Stimulated activated CD4-positive, alpha-beta T cell treated with anti-CD3 and anti-CD28 coated beads, Interleukin-1b, Interleukin-23, amount 100 ng/mL, for 1 hour (primary cell): Measurements from ENCODE around the gene POLD4.
A peak's percentile ranks its signal among the peaks of the same experiment; 100 is the strongest.
"Not testable (repeated sequence)": the region's sequence is repeated elsewhere in the genome, so short reads cannot be mapped to it uniquely, and the experiment has no call there.

ENCODE experiments used
- DNase-seq, 2 donors: peaks; one replicate each; pipeline ENCODE4 v3.0.0-alpha.2; 2020; ENCODE audit warnings: low read depth in 2 of 2

POLD4 gene

DNA sequence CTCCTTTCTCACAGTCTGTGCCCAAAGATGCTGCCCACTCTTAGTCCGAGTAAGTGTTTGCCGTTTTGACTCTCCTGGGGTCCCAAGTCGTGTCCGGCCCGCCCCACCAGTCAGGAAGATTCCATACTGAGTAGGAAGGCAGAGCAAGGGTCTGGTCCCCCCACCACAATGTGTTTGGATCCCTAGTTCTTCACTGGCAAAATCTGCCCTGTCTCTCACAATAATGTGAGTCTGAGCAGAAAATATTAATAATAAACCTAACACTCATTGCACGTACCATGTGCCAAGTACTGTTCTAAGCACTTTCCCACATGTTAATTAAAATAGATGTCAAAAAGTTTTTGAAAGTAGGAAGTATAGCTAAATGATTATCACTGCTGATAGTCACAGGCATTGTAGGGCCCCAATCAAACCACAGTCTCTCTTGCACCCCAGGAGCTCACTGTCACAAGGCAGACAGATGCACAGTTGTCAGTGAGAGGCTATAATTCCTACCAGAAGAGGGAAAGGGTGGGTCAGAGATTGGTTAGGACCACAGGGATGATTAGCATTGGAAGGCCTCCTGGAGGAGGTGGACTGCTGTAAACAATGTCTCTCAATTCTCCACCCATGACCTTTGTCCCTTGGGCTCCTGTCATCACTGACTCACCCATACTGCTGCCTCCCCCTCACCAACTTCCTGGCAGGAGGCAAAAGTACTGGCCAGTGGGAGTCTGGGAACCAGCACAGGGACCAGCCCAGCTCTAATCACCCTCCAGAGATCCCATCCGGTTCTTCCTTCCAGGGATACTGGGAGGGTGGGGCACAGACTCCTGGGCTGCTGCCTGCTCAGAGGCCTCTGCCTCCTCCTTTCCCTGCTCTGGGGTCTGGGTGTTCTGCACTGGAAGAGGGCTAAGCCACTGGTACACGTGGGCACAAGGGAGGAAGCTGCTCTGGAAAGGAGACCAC, 1.0 kb upstream of the POLD4 start:
- no peak for DNase-seq

DNA sequence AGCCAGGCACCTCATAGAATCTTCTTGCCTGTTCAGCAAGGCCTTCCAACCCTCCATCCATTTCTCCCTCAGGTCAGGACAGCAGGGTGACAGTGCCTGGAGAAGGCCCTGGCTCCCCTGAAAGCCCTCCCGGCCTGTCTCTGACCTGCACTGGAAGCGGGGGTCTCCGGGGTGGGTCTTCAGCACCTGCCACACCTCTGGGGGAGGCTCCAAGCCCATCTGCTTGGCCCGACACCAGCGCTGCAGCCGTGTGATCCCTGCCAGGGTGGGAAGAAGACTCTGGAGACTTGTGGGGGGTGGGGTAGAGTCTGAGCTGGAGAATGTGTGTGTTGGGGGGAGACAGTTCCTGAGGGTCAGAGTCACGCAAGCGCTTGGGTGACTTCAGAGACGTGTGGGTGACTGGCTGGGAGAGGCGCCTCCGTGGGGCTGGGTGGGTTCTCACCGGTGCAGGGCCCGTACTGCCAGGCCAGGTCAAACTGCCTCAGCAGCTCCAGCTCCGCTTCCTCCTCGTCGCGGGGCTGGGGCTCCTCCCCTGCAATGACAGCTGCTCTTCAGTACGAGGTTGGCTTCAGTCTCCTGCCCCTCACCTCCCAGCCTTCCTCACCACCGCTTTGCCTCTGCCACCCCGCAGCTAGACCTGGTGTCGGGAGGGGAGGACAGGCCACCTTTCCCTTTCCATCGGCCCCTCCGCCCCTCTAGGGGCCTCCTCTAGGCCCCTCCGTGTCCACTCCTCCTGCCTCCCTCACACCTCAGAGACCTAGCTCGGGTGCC, 615 bp downstream of the POLD4 start:
- no peak for DNase-seq

DNA sequence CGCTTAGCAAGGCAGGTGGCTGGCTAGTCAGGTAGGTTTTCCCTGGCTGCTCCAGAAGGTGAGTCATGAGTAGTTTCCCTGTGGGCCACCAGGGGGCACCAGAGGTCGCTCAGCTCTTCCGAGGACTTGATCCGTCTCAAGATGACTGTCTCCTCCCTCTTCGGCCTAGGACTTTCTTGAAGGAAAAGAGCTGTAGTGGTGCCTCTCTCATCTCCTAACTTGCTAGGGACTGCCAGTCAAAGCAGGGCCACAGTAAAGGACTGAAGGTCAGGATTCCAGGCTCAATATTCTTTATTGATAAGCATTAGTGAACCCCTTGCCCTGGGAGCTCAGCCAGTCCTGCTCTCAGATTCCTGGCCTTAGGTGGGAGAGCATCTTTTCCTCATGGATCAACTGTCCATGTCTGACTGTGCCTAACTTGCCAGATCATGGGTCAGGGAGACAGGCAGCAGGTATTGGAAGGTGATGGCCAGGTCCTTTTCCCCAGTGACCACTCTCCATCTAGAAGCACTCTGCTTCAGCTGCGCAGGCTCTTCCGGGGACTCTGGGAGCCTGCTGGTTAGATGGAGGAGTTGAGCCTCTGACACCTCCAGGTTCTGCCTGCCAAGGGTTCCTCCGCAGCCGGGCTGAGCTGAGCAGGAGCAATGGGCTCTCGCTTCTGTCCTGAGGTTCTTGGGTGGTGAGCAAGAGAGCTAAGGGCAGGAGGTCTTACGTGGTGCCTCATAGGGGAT, 1.9 kb downstream of the POLD4 start:
- peak; percentile 26 to 41 for DNase-seq

DNA sequence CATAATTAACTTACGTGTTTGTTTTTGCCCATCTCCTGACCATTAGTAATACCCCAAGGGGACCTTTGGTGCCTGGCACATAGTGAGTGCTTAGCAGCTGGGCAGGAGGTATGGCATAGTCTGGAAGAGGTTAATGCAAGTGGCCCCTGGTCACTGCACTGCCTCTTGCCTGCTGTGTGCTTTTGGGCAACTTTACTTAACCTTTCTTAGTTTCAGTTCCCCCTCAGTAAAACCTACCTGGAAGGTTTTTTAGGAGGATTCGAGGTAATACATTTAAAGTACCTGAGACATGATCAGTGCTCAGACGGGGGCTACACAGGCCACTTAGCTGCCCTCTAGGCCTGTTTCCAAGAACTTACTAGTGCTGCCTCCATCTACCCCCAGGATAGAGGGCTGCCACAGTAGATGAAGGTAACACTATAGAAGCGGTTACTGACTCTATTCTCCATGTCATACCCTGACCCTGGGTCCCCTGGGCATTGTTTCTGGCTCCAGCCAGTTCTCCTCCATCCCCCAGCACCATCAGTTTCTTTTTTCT, 3.3 kb downstream of the POLD4 start:
- no peak for DNase-seq

DNA sequence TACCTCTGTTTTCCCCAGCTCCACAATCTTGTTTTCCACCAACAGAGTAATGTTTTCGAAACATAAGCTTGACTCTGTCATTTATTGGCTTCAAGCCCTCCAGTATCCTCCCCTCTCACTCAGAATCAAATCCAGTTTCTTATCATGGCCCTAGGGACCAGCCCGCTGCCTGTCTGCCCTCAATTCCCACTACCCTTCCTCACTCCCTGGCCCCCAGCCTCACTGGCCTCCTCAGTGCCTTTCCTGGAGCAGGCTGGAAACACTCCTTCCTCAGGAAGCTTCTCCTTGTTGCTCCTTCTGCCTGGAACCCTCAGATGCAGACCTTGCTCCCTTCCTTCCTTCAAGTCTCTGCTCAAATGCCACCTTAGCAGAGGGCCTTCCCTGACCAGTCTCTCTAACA, 3.9 kb downstream of the POLD4 start:
- no peak for DNase-seq

DNA sequence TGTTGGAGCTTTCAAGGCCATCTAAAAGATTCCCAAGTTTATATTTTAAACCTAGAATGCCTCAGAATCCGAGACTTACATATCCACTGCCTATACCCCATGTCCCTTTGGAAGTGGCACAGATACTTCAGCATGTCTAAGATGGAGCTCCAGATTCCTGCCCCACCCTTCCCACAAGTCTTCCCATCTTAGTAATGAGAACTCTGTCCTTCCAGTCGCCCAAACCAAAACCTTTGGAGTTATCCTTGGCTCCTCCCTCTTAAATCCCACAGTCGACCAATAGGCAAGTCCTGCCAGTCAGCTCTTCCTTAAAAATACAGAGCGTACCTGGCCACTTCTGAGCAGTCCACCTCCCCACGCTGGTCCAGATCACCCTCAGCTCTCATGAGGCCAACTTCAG, 4.3 kb downstream of the POLD4 start:
- DNase-seq: no peak

DNA sequence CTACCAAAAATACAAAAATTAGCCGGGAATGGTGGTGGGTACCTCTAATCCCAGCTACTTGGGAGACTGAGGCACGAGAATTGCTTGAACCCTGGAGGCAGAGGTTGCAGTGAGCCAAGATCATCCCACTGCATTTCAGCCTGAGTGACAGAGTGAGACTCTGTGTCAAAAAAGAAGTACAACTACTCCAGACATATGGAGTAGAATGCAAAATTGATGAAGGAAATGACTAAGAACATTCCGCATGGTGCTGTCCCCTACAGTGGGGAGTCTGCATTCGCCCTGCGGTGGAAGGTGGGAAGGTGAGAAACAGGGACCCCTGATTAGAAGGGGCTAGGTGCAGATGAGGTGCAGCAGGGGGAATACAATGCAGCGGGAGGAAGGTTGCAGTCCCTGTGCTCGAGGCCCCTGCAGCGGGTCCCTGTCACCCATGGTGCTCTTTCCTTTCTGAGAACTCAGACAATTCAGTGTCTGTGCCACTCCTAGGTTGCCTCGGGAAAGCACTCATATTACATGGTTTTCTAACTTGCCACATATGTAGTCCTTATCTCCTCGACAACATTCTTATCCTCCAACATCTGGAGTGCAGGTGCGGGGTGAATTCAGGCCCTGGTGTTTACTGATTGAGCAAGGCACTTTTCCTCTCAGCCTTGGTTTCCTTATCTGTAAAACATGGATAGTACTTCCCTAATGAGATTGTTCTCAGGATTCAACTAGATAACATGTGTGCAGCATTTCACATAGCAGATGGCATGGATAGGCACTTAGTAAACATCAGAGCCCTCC, 5.2 kb downstream of the POLD4 start:
- DNase-seq: no peak

DNA sequence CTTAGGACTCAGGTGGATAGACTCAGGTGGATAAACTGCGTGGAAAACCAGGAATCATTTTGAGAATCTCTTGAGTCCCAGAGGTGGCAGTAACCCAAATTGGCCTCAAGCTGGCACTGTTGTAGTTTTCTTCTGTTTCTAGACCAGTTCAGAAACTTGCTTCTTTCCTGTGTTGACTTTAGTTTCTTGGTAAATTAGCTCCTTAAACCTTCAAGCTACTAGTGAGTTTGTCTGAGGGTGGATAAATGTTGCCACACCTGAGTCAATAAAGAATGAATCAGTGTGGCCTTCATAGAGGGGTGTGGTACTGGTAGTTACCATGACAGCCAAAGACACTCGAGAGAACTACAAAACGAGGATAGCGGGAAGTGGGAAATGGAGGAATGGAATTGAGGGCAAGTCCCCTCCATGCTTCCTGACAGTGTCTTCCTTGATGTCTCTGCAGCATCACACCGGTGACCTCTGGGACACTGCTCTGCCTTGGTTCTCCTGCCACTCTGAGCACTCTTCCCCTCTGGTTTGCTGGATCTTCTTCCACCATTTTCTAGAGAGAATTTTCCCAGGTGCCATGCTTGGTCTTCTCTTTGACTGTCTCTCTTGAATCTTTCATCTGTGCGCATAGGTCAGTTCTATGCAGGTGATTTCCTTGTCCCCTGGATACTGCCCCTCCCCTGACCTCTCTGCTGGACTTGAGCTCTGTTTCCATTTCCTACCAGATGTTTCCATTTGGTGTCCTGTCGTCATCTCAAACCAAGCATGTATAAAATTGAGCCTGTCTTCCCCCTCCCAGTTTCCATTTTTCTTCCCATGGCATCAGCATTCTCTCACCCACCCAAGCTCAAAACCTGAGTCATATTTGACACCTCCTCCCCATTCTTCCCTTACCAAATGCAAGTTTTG, 7.2 kb downstream of the POLD4 start:
- DNase-seq: no peak

DNA sequence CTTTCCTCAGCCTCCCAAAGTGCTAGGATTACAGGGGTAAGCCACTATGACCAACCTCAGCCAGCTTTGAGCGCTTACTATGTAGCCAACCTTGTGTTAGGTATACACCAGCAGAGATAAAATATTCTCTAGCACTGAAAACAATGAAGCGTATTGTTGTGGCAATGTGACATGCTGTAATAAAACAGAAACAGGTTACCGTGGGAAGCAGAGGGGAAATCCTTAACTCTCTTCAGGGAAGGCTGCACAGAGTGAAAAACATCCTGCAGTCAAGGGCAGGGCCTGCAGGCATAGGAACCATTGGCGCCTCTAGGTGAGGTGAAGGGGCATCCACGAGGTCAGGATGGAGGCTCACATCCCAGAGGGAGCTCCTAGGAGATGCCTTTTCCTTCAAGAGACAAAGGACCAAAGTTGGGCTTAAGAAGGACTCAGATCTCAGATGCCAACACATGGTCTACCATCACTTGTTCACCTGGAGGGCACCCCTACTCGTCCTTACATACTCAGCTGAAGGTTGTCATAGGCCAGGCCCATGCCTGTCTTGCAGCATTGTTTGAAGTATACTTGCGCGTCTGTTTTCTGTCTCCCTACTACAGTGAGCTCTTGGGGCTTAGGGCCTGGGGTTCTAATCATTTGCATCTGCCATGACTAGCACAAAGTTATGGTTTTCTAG, 8.0 kb downstream of the POLD4 start:
- DNase-seq: no peak

DNA sequence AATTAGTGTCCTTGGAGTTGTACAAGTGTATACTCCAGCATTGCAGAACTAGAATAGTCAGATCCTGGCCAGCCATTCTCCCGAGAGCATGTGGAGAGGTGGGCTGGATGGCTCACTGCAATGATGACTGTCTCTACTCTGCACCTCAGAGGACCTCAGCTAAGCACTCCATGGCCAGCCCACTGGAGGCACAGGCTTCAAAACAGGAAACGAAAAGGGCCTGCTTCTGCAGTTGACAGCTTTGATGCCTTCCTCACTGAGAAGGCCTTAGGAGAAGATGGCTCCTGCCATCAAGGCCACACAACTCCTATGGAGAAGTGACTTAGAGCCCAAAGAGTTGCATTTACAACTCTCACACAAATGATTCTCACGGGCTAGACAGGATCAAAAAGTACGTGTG, 9.1 kb downstream of the POLD4 start:
- DNase-seq: no peak

DNA sequence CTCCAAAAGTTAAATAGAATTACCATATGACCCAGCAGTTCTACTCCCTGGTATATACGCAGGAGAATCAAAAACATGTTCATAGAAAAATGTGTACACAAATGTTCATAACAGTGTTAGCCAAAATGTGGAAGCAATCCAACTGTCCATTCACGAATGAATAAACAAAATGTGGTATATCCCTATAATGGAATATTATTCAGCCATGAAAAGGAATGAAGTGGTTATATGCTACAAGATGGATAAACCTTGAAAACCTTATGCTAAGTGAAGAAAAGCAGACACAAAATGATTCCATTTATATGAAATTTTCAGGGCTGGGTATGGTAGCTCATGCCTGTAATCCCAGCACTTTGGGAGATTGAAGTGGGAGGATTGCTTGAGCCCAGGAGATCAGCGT, 16.1 kb downstream of the POLD4 start:
- DNase-seq: no peak

DNA sequence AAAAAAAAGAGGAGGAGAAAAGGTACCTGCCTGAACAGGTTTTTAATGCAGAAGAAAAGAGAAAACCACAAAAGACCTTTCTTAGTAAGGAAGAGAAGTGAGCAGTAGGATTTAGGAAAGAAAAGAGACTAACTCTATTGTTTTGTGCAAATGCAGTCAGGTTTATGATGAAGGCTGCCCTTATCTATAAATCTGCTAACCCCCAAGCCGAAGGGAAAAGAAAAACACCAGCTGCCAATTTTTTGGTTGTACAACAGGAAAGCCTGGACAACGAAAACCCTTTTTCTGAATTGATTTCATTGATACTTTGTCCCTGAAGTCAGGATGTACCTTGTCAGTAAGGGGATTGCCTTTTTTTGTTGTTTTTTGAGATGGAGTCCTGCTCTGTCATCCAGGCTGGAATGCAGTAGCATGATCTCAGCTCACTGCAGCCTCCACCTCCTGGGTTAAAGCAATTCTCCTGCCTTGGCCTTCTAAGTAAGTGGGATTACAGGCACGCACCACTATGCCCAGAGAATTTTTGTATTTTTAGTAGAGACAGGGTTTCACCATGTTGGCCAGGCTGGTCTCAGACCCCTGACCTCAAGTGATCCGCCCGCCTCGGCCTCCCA, 21.2 kb downstream of the POLD4 start:
- DNase-seq: no peak

DNA sequence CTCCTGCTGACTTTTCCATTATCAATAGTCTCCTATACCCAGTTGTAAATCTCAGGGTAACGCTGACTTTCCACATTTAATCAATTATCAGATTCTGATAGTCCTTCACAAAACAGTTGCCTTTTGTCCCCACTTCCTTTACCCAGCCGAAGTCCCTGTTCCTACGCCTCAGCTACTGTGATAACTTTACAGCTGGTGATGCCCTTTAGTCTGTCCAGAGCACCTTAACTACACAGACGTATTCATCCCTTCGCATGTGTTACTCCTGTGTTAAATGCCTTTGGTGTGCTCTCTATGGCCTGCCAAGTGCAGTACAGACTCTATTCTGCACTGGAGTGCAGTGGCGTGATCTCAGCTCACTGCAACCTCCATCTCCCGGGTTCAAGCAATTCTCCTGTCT, 29.8 kb downstream of the POLD4 start:
- no peak for DNase-seq

DNA sequence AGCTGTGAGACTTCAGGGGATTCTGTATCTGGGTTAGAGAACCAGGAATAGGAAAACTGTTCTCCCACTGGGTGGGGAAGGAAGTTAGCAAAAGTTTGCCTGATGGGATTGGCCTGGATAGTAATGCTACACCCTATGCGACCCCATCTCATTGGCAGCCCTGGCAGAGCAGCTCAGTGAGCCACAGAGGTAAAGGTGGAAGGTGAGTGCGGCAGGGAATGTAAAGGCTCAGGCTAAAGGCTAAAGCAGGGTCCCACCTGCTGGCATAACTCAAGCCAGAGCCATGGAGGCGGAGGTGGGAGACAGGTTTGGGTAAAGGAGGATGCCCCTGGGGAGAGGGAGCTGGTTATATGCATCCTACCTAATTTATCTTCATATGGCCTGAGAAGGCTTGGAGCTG, 31.3 kb downstream of the POLD4 start:
- no peak for DNase-seq

DNA sequence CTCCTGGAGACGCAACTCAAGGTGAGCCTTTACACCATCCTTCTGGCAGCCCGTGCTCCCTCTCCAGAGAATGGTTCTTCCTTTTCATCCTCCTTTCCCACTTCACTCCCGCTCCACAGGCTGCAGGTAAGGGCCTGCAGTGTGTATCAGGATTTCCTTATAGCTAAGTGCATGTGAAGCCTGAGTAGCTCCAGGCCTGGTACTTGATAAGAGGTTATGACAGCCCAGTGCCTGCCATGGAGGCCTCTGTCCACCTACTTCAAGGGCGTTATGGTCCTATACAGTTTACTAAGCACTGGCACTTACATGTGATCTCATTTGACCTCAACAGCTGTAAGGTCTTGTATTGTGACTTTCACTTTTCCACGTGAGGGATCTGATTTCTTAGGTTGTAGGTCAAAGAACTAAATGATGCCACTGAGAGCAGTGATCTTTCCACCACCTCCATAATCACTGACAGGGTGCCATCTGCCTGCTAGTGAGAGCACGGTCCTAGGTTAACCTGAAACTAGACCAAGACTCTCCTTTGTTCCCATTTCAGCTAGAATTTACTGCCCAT, 32.0 kb downstream of the POLD4 start:
- no peak for DNase-seq

DNA sequence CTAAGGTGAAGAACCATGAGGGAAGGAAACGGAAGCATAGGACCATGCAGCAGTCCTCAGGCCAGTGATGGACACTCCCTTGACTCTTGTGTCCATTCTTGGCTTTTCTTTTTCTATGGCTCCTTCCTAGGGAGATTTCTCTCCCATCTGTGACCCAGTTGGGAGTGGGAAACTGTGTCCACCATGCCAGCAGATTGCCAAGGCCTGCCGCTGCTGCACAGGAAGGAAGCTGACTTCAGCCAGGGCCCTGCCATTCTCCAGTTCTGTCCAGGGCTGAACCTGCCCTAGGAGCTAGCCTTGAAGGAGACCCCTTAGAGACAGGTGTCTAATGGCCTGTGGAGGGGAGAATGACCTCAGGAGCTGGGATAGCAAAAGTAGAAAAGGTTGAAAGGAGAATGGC, 32.7 kb downstream of the POLD4 start:
- no peak for DNase-seq

DNA sequence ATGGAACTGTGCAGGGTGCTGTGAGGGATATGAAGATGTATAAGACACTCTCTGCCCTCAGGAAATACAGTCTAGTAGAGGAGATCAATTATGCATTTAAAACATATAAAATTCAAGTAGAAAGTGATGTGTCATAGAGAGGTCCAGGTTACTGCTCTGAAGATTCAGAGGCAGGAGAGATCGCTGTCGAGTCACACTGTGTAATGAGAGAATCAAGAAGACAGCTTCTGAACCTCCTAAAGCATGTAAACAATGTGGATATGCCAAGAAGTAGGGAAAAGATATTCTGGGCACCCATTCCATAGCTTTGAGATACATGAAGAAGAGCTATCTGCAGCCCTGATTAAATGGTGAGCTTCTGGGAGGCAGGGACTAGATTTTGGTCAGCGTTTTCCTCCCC, 33.3 kb downstream of the POLD4 start:
- no peak for DNase-seq

DNA sequence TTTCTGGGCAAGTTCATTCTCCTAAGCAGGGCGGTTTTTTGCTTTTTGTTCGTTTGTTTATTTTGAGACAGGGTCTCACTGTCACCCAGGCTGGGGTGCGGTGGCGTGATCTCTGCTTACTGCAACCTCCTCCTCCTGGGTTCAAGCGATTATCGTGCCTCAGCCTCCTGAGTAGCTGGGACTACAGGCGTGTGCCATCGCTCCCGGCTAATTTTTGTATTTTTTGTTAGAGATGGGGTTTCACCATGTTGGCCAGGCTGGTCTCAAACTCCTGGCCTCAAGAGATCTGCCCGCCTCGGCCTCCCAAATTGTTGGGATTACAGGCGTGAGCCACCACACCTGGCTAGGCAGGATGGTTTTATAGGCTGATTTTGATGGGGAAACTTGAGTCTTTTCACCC, 34.5 kb downstream of the POLD4 start:
- not testable (repeated sequence) for DNase-seq
